ENCODE results near the gene RPL18A.
"Not testable (repeated sequence)": the region's sequence is repeated elsewhere in the genome, so short reads cannot be mapped to it uniquely, and the experiment has no call there.

RPL18A gene

GRCh38 chr19:17866964-17867486, 7.3 kb downstream of the RPL18A start:
- peak; percentile 48 for DNase-seq (ENCODE audit: low spot score)

GRCh38 chr19:17868669-17869068, 9.0 kb downstream of the RPL18A start:
- peak; percentile 33 for DNase-seq (ENCODE audit: low spot score)

- peak; percentile 21 for DNase-seq (ENCODE audit: low spot score)
Measured at GRCh38 chr19:17869114-17869608, 9.5 kb downstream of the RPL18A start.

GRCh38 chr19:17871032-17871877, 11.5 kb downstream of the RPL18A start:
- no peak for DNase-seq (ENCODE audit: low spot score)

- peak; percentile 61 for DNase-seq (ENCODE audit: low spot score)
Measured at GRCh38 chr19:17871878-17872250, 12.2 kb downstream of the RPL18A start, which contains the start of gene SLC5A5. Gene SLC5A5, plus strand, starts transcription at chr19:17871945. Its CDS starts 375 bp downstream, at chr19:17872320.

- DNase-seq (ENCODE audit: low spot score): no peak
Measured at GRCh38 chr19:17872251-17873001, 12.7 kb downstream of the RPL18A start.

- DNase-seq (ENCODE audit: low spot score): peak; percentile 96
Measured at GRCh38 chr19:17873786-17874757, 14.4 kb downstream of the RPL18A start.

GRCh38 chr19:17874758-17875135, 15.0 kb downstream of the RPL18A start:
- no peak for DNase-seq (ENCODE audit: low spot score)

- DNase-seq (ENCODE audit: low spot score): peak; percentile 27
Measured at GRCh38 chr19:17877696-17878095, 18.0 kb downstream of the RPL18A start.

GRCh38 chr19:17879466-17879865, 19.8 kb downstream of the RPL18A start:
- peak; percentile 28 for DNase-seq (ENCODE audit: low spot score)

GRCh38 chr19:17881701-17882100, 22.0 kb downstream of the RPL18A start:
- peak; percentile 15 for DNase-seq (ENCODE audit: low spot score)

- peak; percentile 56 for DNase-seq (ENCODE audit: low spot score)
Measured at GRCh38 chr19:17883627-17884410, 24.1 kb downstream of the RPL18A start.

GRCh38 chr19:17886515-17886914, 26.8 kb downstream of the RPL18A start:
- no peak for DNase-seq (ENCODE audit: low spot score)

- not testable (repeated sequence) for DNase-seq (ENCODE audit: low spot score)
Measured at GRCh38 chr19:17887221-17887620, 27.5 kb downstream of the RPL18A start.

- DNase-seq (ENCODE audit: low spot score): peak; percentile 12
Measured at GRCh38 chr19:17888260-17888659, 28.6 kb downstream of the RPL18A start.

GRCh38 chr19:17889609-17890214, 30.0 kb downstream of the RPL18A start:
- peak; percentile 35 for DNase-seq (ENCODE audit: low spot score)

GRCh38 chr19:17893766-17894165, 34.1 kb downstream of the RPL18A start:
- peak; percentile 28 for DNase-seq (ENCODE audit: low spot score)

GRCh38 chr19:17902701-17903100, 43.0 kb downstream of the RPL18A start:
- peak; percentile 76 for DNase-seq (ENCODE audit: low spot score)

GRCh38 chr19:17908244-17908643, 48.5 kb downstream of the RPL18A start:
- DNase-seq (ENCODE audit: low spot score): no peak

All from D341Med (cell line).